Stimulated activated CD4-positive, alpha-beta T cell treated with anti-CD3 and anti-CD28 coated beads, Interleukin-4, amount 100 ng/mL, for 24 hours (primary cell): Measurements from ENCODE around the gene BSG.

Experiments used
- DNase-seq: peaks from one replicate; pipeline ENCODE4 v3.0.0-alpha.2; 2020

BSG gene

DNA sequence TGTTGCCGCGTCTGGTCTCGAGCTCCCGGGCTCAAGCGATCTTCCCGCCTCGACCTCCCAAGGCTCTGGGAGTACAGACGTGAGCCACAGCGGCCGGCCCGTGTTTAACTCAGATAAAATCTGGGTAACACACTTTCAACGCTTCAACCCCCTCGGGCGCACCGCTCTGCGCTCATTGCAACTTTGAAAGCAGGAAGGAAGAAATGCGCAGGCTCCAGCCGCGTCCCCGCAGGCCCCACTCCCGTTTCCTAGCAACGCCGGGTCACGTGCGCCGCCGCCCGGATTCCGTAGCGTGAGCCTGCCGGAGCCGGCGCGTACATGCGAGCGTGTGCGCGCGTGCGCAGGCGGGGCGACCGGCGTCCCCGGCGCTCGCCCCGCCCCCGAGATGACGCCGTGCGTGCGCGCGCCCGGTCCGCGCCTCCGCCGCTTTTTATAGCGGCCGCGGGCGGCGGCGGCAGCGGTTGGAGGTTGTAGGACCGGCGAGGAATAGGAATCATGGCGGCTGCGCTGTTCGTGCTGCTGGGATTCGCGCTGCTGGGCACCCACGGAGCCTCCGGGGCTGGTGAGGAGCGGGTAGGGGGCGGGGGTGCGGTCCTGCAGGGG, at the start of gene BSG:
TSS of gene BSG (plus strand) at position 457 of the 603 bp plus-strand sequence. CDS start at position 496, 39 bp downstream.
- DNase-seq, result peak; percentile 99

DNA sequence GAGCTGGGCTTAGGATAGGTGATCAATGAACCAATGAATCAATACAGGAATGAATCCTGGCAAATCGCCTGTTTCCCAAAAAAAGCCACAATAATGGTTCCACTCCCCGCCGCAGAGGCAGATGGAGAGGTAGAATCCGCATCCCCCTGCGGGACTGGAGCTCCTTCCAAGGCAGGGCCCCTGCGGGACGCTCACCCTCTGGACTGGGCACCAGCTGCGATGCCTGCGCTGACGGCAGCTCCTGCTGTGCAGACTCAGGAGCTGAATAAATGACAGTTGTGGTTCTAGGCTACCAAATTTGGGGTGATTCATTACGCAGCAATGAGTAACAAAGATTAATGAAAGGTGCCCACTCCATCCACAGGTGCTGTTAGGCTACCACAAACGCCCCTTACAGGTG, 49.7 kb upstream of the BSG start:
- no peak for DNase-seq

DNA sequence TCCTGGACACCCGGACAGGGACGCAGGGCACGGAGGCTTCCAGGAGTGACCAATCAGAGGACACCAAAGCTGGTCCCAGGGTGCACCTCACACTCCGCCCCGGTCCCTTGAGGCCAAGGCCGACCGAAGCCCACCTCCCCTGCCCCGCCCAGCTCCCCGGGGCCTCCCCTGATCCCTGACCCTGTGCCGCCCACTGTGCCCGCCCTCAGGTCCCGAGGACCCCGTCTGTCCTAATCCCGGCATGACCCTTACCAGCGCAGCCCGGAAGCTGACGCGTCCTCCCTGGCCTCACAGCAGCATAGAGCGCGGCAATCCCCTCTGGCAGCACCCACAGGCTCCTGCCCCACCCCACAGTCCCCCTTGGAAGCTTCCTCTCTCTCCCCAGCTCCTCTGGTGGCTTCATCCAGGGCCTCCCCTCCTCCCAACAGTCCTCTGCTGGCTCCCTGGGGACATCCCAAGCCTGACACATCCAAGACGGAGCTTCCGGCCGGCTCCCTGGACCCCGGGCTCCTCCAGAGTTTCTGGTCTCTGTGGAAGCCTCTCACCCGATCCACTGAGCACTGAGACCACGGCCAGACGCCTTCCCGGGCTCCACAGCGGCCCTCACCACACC, 48.2 kb upstream of the BSG start:
- DNase-seq, result no peak

DNA sequence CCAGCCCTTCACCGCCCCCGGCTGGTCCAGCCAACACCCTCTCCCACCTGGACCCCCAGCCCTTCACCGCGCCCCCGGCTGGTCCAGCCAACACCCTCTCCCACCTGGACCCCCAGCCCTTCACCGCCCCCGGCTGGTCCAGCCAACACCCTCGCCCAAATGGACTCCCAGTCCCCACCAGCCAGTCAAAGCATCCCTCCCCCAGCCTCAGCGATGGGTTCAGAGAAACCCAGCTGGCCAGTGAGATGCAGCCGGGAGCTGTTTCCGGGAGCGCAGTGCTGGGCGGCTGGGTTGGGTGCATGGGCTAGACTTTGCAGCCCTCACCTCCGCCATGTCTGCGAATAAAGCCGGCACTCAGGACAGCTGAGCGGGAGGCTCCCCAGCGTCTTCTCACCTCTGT, 47.4 kb upstream of the BSG start:
- no peak for DNase-seq

DNA sequence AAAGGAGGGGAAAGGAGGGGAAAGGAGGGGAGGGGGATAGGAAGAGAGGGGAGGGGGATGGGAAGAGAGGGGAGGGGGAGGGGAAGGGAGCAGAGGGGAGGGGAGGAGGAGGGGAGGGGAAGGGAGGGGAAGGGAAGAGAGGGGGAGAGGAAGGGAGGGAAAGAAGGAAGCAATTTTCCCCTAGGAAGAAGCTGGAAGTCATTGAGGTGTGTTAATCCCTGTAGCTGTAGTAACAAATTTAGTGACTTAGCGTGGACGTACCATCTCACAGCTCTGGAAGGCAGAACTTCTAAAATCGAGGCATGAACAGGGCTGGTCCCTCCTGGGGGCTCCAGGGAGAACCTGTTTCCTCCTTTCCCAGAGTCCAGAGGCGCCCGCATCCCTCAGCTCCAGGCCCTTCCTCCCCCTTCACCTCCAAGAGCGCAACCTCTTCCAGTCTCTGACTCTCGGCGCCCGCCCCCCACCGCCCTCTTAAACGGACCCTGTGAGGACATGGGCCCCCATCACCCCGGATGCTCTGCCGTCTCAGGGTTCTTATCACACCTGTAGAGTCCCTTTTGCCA, 46.5 kb upstream of the BSG start:
- no peak for DNase-seq

DNA sequence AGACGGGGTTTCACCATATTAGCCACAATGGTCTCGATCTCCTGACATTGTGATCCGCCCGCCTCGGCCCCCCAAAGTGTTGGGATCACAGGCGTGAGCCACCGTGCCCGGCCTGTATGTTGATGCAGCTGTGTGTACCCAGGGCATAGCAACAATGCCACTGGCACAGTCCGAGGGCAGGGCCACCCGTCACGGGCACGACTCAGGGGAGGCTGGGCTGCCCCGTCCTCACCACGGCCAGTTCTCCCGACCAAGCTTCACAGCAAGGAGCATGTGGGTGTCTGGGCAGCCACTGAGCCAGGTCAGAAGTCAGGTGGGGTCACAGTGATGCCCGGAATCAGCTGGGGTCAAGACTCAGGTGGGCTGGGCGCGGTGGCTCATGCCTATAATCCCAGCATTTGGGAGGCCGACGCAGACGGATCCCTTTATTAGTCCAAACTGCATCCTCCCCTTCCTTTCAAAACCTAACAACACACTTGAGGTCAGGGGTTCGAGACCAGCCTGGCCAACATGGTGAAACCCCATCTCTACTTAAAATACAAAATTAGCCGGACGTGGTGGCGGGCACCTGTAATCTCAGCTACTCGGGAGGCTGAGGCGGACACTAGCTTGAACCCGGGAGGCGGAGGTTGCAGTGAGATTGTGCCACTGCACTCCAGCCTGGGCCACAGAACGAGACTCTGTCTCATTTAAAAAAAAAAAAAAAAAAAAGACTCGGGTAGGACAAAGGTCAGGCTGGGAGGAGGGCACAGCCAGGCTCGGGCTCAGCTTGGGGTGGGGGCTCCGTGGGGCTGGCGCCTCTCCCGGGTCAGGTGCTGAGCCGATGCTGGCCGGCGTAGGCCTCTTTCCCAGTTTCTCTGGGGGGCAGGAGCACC, 42.0 kb upstream of the BSG start:
- DNase-seq, result no peak

DNA sequence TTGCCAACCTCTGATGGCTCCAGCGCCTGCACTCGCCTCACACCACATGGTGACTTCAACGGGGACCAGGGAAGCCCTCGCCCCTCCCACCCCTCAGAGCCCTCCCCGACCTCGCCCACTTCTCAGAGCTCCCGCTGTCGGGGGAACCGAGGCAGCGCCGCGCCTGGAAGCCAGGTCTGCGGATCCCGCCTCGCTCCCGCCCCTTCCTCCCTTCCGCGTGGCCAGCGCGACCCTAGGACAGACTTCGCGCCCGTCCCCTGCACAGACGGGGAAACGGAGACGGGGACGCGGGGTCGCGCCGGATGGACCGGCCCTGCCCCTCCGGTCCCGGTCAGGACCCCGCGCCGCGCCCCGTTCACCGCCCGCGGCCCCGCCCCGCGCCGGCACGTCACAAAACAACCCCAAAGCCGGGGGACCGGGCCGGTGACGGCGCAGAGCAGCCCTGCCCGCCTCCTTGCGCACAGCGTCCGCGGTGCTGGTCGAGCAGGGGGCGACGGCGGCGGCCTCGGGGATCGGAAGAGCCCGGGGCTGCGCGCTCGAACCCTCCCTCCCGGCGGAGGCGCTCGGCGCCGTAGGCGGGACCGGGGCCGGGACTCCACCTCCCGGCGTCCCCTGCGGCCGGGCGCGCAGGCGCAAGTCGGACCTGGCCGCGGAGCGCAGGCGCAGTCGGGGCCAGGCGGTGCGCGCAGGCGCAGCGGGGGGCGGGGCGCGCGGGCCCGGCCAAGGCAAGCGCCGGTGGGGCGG, 41.2 kb upstream of the BSG start:
- peak; percentile 83 for DNase-seq

DNA sequence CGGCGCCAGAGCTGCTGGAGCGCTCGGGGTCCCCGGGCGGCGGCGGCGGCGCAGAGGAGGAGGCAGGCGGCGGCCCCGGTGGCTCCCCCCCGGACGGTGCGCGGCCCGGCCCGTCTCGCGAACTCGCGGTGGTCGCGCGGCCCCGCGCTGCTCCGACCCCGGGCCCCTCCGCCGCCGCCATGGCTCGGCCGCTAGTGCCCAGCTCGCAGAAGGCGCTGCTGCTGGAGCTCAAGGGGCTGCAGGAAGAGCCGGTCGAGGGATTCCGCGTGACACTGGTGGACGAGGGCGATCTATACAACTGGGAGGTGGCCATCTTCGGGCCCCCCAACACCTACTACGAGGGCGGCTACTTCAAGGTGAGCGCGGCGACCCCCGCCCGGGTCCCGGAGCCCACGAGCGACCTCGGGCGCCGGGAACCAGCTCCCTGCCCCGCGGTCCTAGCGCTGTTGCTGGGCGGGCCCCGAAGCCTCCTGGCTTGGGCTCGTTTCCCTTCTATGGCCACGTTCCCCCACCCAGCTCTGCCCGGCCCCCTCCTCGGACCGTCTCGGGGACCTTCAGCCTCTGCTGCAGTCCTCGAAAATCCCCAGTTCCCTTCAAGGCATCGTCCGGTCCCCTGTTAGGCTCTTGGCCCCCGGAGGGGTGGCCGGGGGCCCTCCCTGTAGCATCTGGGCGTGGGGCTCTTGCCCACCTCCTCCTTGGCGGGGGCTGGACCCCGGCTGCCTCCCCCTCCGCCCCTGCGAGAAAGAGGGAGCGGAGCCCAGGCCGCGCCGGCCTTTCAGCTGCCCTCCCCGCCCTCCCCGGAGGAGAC, 40.4 kb upstream of the BSG start, which contains the start of gene CDC34:
TSS of gene CDC34 (plus strand) at position 8 of the 808 bp plus-strand sequence. CDS start at position 180, 172 bp downstream.
- DNase-seq, result no peak

DNA sequence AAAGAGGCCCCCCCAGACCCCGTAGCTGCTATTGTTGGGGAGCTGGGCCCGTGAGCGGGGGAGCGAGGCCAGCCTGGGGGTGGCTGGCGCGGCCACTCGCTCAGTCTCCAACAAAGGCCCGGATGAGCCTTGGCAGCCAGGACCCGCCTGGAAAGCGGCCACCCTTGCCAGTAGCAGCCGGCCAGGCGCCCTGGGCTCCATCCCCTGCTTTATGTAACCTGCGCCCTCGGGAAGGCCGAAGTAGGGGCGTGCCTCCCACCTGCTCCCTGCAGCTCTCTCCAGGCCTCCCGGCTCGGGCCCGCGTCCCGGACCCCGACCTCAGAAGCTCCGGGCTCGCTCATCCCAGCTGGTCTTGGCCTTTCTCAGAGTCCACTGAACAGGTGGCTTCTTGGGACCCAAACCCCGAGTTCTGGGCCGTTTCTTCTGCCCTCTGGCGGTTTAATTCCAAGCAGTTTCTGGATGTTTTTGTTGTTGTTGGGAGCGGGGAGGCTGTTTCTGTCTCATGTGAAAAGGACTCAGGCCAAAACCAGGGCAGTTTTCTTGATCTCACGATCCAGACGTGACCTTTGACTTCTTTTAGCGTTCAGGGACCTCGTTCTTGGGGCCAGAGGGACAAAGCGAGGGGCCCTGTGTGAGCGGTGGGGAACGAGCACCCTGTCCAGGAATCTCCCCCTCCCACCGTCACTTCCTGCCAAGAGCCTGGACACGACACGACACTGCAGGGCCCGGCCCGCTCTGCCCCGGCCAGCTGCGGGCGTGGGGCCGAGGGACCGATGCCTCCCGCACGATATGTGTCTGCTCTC, 39.6 kb upstream of the BSG start:
- peak; percentile 43 for DNase-seq

DNA sequence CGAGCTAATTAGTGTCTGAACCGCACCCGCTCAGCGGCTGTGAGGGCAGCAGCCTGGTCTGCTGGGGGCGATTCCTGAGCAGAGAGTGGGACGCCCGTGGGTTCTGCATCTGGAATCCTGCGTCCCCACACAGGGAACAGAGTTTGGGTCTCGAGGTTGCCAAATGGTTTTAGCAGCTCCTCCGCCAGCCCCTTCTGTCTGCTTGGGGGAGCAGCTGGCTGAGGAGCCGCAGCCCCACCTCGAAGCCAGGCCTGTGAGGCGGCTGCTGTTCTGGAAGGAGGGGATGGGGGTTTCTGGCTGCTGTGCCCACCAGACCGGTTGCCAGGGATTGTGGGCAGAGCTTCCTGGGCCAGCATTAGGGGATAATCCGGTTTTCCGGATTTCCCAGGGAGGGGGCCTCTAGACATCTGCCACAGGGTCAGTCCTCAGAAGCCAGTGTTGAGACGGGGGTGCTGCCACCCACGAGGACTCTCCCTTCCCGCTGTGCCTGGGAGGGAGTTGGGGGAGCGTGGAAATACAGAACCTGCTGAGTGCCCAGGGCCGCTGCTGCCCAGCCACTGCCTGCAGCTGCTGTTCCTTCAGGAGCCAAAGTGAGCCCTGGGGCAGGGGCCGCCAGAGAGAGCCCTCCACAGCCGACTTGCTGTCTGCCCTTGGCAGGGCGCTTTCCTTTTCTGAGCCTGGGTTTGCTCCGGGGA, 38.9 kb upstream of the BSG start:
- no peak for DNase-seq

DNA sequence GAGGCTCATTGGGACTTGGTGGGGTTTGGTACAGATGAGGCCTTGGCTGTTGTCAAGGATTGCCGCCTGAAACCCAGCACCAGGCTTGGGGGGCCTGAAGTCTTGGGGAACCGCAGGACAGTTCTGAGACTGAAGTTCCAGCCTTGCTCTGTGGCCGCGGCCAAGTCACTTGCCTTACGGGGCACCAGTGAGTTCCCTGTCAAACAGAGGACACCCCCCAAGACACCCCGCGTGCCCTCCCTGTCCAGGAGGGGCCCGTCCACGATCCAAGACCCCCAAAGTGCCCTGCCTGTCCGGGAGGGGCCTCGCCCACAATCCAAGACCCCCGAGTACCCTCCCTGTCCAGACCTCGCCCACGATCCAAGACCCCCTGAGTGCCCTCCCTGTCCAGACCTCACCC, 38.3 kb upstream of the BSG start:
- DNase-seq, result no peak

DNA sequence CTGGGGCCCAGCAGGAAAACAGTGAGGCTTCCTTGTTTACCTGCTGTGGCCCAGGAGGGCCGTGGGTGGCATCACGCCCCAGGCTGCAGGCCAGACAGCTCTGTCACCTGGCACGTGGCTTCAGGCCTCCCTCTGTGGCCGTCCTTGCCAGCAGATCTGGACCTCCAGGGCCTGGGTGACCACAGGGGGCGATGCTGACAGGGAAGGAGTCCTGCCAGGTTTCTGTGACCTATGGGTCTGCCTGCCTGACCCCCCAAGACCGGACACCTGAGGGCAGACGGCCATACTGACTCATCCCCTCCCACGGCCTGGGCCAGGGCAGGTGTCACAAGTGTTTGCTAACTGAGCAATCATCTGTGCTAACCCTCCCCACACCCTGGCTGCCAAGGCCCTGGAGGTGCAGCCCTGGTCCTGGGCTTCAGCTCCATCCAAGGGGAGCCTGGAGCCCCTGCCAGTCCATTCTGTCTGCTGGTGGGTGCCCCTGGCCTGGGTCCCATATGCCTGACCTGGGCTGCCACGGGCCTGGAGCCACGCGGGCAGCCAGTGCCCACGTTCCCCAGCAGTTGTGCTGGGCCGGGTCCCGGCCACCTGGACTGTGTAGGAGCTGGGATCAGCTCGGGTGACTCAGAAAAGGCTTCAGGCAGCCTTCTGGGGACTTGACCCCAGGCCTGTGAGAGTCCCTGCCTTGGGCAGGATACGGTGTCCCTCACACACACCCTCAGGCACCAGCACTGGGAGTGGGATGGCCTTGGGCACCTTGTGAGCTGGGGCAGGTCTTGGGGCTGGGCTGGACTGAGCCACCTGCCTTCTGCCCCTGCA, 37.2 kb upstream of the BSG start:
- no peak for DNase-seq

DNA sequence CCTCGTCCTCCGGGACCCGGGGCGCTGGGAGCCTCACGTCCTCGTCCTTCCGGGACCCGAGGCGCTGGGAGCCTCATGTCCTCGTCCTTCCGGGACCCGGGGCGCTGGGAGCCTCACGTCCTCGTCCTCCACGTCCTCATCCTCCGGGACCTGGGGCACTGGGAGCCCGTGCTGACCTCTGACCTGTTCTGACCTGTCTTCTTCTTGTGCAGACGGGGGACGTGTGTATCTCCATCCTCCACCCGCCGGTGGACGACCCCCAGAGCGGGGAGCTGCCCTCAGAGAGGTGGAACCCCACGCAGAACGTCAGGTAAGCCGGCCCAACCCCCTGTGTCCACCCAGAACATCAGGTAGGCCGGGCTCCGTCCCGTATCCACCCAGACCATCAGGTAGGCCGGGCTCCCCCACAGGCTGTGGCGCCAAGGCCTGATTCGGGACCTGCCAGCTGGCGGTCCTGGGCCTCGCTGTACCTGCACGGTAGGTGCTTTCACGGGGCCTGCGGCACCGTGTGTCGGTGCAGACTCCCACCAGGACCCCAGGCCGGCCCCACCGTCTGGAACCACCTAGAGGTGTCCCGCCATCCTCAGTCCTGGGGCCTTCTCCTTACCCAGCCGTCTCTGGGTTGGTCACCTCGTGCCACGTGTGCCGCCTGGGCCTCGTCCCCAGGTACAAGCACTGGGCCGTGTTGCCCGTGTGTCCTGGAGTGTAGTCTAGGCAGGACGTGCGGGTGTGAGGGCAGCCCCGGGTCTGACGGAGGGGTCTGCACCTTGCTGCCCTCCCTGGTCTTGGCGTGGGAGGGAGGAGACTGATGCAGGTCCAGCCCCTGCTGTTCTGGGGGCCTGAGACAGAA, 36.1 kb upstream of the BSG start:
- DNase-seq, result no peak

DNA sequence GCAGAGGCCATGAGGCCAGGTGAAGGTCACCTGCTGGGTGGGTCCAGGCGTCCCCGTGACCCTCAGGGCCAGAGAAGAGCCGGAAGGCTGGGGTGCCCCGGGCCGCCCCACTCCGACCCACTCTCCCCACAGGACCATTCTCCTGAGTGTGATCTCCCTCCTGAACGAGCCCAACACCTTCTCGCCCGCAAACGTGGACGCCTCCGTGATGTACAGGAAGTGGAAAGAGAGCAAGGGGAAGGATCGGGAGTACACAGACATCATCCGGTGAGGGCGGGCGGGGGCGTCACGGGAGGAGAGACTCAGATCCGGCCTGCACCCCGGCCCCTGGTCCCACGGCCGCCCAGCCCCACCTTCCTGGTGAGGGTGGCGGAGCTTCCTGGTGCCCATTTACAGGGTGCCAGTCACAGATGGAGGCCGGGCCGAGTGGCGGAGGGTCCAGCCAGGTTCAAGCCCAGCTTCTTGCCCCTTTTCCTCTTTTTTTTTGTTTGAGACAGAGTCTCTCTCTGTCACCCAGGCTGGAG, 35.5 kb upstream of the BSG start:
- DNase-seq, result no peak

DNA sequence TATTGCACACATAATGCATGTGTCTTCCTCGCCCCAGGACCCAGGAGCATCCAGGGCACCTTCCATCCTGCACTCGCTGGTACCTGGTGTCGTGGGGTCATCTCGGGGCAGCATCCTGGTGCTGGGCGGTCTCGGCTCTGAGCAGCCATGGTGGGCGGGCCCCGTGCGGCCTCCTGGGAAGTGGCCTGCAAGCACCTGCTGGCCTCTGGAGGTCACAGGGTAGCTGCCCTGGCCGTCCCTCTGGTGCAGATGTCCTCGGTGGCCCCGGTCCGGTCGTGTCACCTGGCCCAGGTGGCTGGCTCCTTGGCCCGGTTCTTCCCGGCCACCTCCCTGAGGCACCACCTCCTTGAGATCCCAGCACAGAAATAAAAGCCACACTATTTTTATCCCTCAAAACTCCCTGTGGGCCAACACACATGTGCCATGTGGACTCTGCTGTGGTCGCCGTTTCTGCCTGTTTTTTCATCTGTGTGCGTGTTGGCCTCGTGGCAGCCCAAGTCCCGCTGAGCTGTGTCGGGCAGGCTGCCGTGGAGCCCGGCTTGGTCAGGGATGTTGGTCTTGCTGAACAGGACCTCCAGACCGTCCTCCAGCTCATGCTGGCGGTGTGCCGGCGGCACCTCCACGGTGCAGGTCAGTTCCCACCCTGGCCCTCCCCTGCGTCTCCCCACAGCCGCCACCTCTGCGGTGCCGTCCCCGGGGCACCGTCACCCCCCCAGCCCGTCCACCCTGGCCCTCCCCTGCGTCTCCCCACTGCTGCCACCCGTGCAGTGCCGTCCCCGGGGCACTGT, 33.6 kb upstream of the BSG start:
- no peak for DNase-seq

DNA sequence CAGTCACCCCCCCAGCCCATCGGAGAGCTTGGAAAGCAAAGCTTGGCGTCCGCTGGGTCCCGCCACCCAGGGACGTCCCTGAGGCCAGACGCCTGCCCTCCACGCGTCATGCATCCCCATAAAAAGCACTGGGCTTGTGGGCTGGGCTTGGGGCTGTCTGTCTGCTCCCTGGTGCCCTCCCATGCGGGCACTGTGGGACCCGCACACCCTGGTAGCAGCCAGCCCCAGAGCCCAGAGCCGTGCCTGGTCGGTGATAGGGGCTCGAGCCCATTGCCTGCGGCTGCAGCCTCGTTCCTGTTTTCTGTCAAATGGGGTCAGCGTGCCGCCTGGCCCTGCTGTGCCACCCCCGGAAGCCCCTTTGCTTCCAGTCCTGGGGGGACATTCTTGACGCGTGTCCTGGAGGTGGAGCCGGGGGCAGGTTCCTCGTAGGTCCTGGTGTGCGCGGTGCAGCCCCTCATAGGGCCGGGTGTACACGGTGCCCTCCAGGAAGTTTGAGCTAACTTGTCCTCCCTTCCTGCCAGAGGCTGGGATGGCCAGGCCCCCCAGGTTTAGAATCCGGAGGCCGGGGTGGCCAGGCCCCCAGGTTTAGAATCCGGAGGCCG, 32.9 kb upstream of the BSG start:
- no peak for DNase-seq
